GM20431 (cell line): Measurements from ENCODE around the gene ADIRF.

Experiments used
- in situ Hi-C: fragments of 300-500 bp; cut with MseI, MboI; formaldehyde crosslinking; loops from one replicate; pipeline ENCODE4 v1.15.0; 2020; ENCODE audit warnings: low sequenced_read_pairs; ENCODE audit not compliant: unreplicated experiment

The ADIRF gene

GRCh38 chr10:86968271-86968993 lies at the start of gene ADIRF:
Gene ADIRF (plus strand): TSS chr10:86968482. CDS start chr10:86968545, 63 bp downstream.
- in situ Hi-C loops, result no loop called here

DNA sequence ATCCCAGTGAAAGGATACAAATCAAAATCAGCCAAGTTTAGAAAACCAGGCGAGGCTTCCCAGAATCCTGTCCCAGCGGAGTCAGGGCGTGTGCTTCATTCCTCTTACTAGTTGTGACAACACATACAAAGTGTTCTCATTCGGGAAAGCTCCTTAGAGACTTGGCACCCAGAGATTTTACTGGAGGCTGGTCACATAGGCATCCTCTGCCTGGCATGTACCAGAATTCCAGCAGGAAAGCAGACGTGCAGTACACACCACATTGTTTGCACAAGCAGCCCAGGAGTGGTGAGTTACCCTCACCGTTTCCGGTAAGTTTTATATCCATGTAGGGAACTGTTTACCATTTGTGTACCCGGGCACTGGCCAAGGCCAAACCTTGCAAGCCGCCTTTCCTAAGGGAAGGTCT lies 45.7 kb upstream of the ADIRF start:
- in situ Hi-C loops, result no loop called here

DNA sequence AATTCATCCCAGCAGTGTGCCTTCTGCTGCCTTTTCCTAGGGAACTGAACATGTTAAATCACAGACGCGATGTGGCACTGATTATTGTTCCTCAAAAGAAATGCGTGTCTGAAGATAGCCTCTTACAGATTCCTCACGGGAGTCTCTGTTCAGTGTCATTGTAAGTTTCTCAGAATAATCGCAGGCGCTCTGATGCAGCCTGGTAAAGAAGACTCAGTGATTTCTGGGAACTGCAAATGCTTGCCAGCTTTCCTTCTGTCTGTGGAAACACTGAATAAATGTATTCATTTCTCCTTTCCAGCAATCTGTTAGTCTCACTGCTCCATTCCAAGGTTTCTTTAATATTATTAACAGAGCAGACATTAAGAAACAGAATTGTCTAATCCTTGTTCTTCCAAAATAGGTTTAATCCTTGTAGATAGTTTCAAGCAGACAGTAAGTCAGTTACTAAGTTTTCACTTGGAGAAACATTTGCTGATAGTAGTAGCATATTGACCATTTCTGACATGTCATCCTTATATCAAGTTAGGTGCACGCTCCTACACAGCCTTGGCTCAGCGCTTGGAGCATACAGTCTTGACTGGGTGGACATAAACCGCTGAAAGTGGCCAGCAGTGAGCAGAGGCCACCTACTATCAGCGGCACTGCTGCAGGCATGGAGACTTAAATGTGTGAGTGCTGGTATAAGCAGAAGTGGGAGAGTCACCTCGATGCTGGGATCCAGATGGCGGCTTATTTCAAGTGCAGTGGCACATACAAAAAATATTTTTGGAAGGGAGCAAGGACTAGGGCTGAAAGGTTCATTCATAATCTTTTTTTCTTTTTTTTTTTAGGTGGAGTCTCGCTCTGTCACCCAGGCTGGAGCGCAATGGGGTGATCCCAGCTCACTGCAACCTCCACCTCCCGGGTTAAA lies 38.6 kb upstream of the ADIRF start:
- in situ Hi-C loops, result loop anchor here (25.0 kb wide), 1 partner anchor 258 kb away; no protein-coding TSS in a partner anchor

GRCh38 chr10:86931872-86932271 lies 36.4 kb upstream of the ADIRF start:
- in situ Hi-C loops, result loop anchor here (25.0 kb wide), 1 partner anchor 255 kb away; no protein-coding TSS in a partner anchor

DNA sequence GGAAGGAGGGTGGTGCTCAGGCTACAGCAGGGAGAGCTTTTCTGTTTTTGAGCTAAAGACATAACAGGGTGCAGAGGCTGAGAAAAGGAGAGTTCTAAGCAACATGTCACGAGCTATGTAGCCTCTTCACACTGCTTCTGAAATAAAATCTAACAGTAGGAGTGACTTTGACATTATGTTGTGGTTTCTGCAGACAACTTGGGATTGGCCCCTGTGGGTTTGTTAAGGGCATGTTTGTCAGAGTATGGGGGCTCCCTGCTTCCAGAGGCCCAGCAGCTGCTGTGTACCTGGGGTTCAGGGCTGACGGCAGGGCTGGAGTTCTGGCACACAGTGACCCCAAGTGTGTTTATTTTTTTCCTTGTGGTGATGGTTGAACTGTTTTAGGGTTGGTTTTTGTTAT lies 35.6 kb upstream of the ADIRF start:
- in situ Hi-C loops, result loop anchor here (25.0 kb wide), 1 partner anchor 255 kb away; no protein-coding TSS in a partner anchor

- in situ Hi-C loops, result loop anchor here (25.0 kb wide), 1 partner anchor 253 kb away; no protein-coding TSS in a partner anchor
Observed at GRCh38 chr10:86934162-86934711, 34.0 kb upstream of the ADIRF start.

DNA sequence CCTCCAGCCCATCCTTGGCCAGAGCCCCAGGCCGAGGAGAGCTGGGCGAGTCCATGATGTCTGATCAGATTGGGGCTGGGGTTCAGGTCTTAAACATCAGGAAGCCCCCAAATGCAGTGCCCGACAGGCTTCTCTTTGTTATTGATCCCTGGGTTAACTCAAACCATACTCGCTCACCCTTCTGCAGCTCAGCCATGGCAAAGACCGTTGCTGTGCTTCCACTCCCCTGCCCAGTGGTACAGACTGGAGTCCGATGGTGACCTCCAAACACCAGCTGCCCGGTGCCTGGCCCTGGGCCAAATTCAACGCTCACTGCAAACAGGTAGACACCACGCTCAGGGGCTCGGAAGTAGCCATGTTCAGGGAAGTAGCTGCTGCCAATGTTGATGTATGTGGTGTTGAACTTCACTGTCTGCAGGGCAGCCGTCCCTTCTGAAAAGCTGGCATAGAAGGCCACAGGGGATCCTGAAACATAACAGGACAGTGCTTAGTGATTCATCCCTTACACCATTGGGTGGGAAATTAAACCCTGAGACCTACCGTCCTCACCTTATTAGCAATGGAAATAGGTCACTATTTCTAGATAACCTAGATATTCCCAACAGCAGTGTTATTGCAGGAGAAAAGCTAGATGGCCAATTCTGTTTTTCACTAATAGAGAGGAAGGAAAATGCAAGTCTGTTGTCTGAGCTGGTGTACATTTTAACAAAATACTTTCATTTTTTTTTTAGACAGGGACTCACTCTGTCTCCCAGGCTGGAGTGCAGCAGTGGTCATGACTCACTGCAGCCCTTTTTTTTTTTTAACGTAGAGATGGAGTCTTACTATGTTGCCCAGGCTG lies 31.4 kb upstream of the ADIRF start:
- in situ Hi-C loops, result loop anchor here (25.0 kb wide), 1 partner anchor 250 kb away; no protein-coding TSS in a partner anchor

DNA sequence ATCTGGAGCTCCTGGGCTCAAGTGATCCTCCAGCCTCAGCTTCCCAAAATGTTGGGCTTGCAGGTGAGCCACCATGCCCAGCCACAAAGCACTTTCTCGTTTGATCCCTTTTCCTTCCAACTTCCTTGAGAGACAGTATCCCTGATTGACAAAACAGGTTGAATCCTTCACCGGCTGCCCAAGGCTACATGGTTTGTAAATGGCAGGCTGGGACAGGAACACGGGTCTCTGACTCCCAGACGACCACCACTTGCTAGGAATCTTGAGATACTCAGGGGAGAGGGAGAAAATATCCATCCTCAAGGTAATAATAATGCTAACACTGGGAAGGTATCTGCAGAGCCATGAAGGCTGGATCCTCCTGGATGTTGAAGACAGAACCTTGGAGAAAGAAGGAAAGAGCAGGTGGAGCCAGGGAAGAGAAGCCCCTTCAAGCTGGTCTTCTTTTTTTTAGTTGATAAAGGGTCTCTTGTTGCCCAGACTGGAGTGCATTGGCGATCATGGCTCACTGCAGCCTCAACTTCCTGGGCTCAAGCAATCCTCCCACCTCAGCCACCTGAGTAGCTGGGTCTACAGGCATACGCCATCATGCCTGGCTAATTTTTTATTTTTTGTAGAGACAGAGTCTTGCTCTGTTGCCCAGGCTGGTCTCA lies 30.7 kb upstream of the ADIRF start:
- in situ Hi-C loops, result loop anchor here (25.0 kb wide), 1 partner anchor 250 kb away; no protein-coding TSS in a partner anchor

DNA sequence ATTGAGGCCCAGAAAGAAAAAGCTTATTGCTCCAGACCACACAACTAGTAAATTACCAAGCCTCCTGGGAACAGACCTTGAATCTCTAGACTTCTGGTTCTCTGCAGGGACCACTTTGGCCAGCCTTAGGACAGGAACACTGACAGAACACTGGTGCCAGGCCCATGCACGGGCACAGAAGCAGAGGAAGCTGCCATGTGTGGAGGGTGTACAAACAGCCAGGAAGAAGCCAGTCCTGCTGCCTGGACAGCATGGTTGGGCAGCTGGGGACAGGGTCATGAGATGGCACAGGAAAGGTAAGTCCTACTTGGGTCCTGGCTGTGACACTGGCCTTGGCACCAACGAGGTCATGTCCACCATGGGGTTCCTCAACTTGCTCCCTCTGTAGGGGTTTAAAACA lies 30.0 kb upstream of the ADIRF start:
- in situ Hi-C loops, result loop anchor here (25.0 kb wide), 1 partner anchor 249 kb away; no protein-coding TSS in a partner anchor

DNA sequence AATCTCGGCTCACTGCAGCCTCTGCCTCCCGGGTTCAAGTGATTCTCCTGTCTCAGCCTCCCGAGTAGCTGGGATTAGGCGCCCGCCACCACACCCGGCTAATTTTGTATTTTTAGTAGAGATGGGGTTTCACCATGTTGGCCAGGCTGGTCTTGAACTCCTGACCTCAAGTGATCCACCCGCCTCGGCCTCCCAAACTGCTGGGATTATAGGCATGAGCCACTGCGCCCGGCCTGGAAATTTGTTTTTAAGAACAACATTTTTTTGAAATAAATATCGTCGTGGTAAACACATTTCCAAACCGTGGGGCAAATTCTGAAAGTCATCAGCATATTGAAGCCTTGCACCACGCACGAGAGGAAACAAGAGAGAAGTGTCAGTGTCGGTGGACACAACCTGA lies 28.2 kb upstream of the ADIRF start:
- in situ Hi-C loops, result loop anchor here (25.0 kb wide), 1 partner anchor 247 kb away; no protein-coding TSS in a partner anchor

- in situ Hi-C loops, result loop anchor here (25.0 kb wide), 1 partner anchor 247 kb away; no protein-coding TSS in a partner anchor
Observed at GRCh38 chr10:86940677-86941076, 27.6 kb upstream of the ADIRF start.

DNA sequence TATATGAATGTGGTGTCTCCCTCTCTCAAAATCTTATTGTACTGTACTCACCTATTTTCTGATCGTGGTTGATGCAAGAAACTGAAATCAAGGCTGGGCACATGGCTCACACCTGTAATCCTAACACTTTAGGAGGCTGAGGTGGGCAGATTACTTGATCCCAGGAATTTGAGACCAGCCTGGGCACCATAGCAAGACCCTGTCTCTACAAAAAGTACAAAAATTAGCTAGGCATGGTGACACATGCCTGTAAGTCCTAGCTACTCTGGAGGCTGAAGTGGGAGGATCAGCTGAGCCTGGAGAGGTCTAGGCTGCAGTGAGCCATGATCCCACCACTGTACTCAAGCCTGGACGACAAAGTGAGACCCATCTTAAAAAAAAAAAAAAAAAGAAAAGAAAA lies 26.9 kb upstream of the ADIRF start:
- in situ Hi-C loops, result loop anchor here (25.0 kb wide), 1 partner anchor 246 kb away; no protein-coding TSS in a partner anchor

- in situ Hi-C loops, result loop anchor here (25.0 kb wide), 1 partner anchor 245 kb away; no protein-coding TSS in a partner anchor
Observed at GRCh38 chr10:86941991-86942421, 26.3 kb upstream of the ADIRF start.

DNA sequence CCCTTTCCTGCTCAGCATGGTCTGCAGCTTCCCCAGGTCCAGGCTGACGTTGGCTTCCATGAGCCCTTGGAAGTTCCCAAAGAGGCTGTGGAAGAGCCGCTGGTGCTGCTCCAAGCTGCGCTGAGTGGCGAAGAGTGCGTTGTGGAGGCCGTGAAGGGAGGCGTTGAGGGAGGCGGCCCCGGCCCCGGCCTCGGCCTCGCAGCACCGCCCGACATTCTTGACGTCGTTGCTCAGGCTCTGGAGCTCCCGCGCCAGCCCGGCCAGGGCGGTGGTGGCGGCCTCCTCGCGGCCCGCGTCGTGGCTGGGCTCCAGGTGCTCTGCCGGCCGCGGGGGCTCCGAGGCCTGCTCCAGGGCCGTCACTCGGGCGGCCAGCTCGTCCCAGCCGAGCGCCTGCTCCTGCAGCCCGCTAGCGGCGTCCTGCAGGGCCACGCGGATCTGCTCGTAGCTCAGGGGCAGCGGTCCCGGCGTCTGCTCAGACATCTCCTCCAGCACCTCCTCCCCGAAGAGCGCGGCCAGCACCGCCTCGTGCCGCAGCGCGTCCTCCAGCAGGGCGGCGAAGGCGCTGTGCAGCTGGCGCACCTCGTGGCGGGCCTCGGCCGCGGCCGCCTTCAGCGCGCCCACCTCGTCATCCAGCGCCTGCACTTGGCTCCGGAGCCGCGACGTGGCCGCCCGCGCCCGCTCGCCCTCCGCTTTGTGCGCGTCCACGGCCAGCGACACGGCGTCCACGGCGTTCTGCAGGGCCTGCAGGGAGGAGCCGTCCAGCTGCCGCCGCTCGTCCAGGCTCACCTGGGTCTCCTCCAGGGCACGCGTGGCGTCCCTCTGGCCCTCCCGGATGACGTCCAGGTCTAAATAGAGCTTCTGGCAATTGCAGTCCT lies 25.6 kb upstream of the ADIRF start:
- in situ Hi-C loops, result loop anchor here (25.0 kb wide), 1 partner anchor 245 kb away; no protein-coding TSS in a partner anchor

DNA sequence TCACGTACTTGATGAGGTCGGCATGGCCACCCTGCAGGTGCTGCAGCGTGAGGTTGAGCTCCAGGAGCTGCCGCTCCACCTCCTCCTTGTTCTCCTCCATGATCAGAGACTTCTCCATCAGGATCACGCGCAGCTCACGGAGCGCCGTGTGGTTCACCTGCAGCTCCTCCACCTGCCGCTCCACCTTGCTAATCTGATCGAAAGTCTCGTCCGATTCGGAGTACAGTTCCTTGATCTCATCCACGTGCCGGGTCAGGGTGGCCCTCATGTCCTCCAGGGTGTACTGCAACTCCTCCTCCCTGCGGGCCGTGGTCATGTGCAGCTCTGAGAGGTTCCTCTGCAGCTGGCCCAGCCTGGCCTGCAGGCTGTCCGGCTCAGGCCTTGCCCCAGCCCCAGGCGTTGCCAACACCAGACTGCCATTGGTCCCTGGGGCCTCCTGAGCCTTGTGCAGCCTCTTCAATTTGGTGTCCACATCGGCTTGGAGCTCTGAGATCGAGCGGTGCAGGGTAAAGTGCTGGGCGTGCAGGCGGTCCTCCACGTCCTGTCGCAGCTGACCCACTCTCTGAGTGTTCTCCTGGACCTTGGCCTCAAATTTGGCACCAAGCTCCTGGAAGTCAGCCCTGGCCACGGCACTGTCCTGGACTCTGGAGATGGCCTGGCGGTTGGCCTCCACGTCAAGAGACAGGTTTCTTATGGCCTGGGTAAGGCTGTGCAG lies 24.8 kb upstream of the ADIRF start:
- in situ Hi-C loops, result loop anchor here (25.0 kb wide), 1 partner anchor 244 kb away; no protein-coding TSS in a partner anchor

DNA sequence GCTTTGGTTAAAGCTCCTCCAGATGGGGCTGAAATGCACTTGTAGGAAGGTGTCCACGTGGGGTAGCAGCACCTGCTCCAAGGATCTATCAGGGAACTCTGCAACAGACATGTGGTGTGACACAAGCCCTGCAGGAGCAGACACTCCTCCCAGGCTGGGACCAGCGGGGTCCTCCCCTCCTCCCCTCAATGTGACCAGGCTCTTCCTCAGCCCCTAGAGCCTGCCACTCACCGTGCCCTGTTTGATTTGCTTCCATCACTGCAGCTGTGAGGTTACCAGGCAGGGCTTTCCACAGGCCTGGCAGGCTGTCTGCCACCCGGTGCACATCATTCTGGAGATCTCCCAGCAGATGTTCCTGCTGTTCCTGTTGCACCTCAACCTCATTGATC lies 24.3 kb upstream of the ADIRF start:
- in situ Hi-C loops, result loop anchor here (25.0 kb wide), 1 partner anchor 243 kb away; no protein-coding TSS in a partner anchor

GRCh38 chr10:86944471-86944870 lies 23.8 kb upstream of the ADIRF start:
- in situ Hi-C loops, result loop anchor here (25.0 kb wide), 1 partner anchor 243 kb away; no protein-coding TSS in a partner anchor
